T-helper 2 cell treated with Interferon-gamma antibody and Interleukin-4, amounts not matched to agents 100 ng/mL and 5 ng/mL, for 36 hours (primary cell): ENCODE results near the gene PLCB1. TPM values are rescaled to one million over a fixed set of nuclear protein-coding genes. Genes with fewer than 3 reads are reported as not detected.

Source experiments
- intact Hi-C: fragments of 100-400 bp; cut with micrococcal nuclease; formaldehyde crosslinking; loops from one replicate; pipeline ENCODE4 v1.15.1; 2023
- total RNA-seq: library from RNA; stranded (reverse); gene quantifications from 2 replicates; pipeline ENCODE4 v1.2.3, GENCODE V29; 2022

PLCB1 gene
- total RNA-seq, 1 donor from 2014 or later = 0.75 TPM

DNA sequence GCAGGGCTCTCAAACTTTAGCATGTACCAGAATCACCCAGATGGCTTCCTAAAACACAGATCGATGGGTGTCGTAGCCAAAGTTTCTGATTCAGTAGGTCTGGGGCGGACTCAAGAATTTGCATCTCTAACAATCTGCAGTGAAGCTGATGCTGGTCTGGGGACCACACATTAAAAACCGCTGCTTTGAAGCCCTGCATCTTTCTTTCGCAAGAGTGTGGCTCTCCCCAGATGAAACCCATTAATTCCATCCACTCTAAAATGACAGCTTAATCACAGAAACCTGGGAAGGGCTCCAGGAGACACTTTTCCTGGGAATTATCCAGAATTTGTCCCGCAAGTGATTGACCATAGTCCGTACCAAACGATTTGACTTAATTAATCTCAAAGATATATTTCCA, 617.0 kb downstream of the PLCB1 start:
- intact Hi-C loops = no loop called here

DNA sequence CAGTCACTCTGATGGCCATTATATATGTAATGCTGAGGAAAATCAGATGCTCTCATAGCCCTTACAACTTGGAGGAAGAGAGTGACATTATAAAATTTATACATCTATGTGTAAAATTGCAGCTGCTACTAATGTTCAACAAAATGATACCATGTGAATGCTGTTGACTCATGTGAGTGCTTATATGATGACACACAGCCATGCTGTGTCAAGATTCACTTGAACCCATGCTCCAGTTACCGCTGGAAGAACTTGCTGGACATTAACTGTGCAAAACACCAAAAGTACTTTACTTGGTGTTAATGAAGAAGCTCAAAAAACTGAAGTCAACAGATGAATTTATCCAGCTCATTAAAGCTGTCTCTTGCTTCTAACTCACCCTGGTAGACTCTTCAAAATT, 617.9 kb downstream of the PLCB1 start:
- intact Hi-C loops = no loop called here

DNA sequence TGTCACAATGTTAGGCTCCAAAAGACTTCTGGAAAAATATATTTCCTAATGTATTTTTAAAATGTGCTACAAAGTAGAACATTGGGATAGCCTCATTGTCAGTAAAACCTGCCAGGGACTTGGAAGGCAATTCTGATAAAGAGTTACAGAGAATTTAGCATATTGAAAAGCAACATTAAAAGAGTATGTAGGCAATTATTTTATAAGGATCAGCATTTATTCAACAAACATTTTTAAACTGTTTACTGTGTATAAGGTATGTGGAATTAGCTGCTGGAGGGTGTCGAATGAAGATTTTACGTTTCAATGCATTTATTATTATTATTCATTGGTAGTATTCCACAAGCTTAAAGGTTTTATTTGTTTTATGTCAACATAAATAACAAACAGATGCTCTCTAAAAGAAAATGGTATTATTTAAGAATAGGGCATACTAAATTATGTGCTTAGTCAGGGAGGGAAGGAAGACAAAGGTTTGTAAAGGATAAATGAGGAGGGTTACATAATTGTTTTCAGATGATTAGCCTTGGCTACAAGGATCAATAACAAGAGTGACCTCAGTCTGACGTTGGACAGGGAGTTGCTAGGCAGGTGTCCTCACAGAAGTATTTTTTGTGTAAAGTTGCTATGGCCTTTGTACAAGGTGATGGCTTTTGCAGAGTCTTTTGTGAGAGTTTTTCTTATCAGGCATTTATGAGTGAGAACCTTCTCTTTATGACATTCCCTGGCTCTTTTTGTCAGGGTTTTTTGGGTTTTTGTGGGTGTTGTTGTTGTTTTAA, 623.5 kb downstream of the PLCB1 start:
- intact Hi-C loops = no loop called here

DNA sequence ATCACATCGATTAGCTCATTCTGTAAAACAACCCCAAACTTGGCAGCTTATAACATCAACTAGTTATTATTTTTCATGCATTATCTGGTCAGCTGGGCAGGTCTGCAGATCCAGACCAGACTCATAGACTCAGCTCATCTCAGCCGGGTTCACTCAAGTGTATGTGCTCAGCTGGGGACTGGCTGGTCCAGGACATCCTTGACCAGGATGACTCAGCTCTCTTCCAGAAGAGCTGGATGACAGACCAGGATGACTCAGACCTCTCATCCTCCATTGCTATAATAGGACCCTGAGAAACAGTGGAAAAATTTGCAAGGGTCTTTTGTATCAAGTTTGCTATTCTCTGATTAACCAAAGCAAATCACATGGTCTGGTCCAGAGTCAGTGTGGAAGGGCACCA, 624.3 kb downstream of the PLCB1 start:
- intact Hi-C loops = no loop called here

DNA sequence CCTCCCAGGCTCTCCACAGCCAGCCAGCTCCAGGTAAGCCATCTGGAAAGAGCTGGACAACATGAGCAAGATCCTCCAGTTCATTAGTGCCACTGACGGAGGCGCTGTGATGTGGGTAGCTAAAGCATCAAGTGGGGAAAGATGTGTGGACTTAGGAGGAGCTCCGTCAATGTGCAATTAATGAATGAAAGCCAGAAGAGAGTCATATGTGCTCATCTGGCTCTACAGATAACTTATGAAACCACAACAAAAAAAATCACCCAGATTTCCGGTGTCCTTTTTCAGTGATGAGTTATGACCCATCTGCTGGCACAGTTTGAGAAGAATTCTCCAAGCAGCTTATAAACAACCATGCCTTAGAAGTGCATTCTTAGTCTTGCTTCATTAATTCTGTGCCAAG, 625.1 kb downstream of the PLCB1 start:
- intact Hi-C loops = no loop called here

DNA sequence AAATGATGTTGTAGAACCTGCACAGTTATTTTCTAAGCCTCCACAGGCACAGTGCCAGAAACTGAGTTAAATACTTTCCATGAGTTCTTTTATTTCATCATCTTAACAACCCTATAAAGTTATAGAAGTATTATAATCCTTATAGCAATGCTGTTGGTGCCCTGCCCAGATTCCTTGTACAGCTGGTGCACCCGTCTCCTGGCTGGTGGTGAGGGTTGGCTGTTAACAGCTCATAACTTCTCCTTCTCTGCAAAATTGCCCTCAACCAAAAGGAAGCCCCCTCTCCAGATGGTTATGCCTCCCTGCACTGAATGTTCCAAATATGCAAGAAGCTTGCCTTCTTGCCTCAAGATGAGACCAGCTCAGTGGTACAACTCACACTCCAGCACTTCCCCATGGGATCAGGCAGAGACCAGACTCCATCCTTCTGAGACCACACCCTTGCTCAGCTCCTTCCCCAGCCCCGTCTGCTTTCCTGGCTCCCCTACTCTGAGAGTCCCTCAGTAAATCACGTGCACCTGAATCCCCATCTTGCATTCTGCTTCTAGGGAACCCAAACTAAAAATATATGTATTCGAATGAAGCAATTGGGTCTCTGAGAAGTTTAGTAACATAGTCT, 632.4 kb downstream of the PLCB1 start:
- intact Hi-C loops = no loop called here

DNA sequence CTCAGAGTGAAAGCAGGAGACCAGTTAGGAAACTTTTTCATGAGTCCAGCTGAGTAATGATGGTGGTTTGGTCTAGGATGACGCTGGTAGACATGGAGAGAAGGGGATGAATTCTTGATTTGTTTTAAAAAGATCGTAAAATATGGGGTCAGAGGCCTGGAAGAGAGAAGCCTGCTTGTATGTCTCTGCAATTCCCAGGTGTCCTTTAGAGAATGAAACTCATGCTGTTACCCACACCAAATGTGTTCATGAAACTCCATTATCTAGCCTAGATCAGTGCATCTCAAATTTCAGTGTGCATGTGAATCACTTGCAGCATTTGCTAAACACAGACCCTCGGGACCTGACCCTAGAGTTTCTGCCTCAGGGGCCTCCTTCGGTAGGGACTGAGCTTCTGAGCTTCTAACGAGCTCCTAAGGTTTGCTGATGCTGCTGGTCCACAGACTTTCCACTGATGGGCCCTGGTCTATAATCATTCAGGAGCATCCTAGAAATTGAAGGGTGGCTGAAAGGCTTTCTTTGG, 634.9 kb downstream of the PLCB1 start:
- intact Hi-C loops = no loop called here

- intact Hi-C loops = no loop called here
Observed at GRCh38 chr20:8774412-8774811, 642.3 kb downstream of the PLCB1 start.

- intact Hi-C loops = no loop called here
Observed at GRCh38 chr20:8777911-8778310, 645.8 kb downstream of the PLCB1 start.

- intact Hi-C loops = no loop called here
Observed at GRCh38 chr20:8778387-8778786, 646.3 kb downstream of the PLCB1 start.

DNA sequence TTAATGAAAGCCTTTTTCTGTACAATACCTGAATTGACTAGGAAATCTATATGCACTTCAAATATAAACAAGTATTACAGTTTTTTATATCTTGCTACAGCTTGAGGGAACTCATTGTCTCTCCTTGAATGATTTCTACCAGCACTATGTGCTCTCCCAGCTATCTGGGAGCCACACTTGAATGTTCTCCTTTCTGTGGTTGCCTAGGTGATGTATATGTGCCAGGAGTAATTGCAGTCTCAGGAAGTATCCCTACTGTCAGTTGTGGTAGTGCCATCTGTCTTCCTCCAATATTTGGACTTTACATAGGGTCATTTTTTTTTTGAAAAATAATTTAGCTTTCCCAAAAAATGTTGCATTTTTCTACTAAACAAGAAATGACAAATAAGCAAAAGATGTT, 648.8 kb downstream of the PLCB1 start:
- intact Hi-C loops = no loop called here

DNA sequence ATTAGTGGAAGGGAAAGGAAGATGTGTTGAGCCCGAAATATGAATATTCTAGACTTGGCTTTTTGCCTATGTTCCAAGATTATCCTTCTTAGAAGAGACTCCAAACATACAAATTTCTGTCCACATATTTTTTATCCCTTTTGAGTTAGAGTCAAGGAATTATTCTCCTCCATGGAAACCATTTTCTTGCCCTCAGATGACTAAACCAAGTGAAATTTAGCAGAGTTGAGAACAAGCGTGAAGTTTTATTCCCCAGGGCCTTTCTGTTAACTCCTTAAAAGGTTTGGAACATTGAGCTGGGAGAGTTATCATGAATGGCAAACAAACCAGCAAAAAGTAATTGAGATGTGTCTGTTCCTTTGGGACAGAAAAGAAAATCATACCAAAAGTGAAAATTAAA, 650.7 kb downstream of the PLCB1 start:
- intact Hi-C loops = no loop called here

DNA sequence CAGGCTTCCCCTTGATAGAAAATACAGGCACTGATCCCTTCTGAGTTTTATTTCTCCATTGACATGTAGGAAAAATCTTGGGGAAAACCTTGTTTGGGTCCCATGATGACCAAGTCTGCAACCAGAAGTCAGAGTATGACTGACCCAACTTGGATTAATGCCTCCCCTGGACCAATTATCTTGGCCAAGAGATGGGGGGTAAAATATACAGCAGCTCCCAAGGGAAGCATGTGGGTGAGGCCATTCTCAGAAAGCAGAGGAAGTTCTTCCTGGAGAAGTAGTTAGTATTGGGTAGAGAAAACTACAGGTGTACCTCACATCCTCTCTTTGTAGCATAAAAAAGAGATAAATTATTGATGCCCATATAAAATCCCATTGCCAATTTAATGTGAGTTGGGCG, 651.7 kb downstream of the PLCB1 start:
- intact Hi-C loops = no loop called here

DNA sequence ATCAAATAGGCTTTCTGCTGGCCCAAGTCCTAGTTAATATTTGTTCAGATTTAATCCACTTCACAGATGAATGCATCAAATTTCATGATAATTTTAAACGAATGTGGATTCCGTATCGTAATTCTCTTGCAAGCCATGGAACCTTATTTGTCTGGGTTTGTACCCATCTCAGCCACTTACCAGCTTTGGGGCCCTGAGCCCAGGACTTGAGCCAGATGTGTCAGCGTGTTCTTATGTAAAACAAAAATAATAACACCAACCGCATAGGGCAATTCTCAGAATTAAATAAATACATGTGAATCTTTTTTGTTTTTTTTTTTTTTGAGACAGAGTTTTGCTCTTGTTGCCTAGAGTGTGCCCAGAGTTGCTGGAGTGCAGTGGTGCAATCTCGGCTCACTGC, 654.3 kb downstream of the PLCB1 start:
- intact Hi-C loops = no loop called here

DNA sequence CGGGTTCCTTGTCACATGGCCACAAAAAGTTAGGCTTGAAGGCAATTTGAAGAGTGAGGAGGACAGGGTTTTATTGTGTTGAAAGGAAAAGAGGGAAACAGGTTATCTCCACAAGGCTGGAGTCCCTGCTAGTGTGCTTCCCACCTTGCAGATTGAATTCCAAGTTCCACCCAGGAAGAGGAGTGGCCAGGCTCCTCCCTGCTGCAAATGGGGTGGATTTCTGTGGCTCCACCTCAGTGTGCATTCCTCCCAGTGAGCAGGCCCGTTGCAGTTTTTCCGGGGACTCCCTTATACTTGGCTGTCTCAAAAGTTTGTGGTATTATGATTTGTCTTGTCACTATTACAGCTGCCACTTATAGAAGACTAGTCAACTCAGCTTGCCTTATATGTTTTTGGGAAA, 655.0 kb downstream of the PLCB1 start:
- intact Hi-C loops = no loop called here

GRCh38 chr20:8788275-8788674, 656.2 kb downstream of the PLCB1 start:
- intact Hi-C loops = no loop called here

GRCh38 chr20:8788831-8789230, 656.8 kb downstream of the PLCB1 start:
- intact Hi-C loops = no loop called here

DNA sequence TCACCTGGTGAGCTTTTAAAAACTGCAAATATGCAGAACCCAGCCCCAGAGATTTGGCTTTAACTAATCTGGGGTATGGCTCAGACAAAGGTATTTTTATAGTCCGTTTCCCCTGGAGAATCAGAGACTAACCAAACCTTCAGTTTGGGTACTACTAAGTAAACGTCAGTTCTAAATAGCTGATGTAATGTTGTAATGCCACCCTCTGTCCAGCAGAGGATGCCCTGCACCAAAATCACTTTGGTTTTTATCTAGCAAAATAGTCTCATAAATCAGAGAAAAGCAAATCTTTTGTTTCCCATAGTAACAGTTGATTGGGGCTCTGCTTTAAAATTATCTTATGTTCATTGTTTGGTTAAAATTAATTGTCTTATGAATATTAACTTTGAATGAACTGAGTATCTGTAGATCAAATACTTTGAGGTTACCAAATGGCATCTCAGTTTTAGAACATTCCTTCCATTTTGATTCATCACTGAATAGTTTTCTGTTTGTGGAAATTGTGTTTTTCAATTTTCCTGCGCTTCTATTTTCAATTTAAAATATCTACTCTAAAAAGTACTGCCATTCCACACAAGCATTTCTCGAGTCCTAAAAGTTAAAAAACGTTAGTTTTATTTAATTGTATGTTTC, 658.5 kb downstream of the PLCB1 start:
- intact Hi-C loops = no loop called here

- intact Hi-C loops = no loop called here
Observed at GRCh38 chr20:8795404-8795803, 663.3 kb downstream of the PLCB1 start.

GRCh38 chr20:8796088-8796660, 664.1 kb downstream of the PLCB1 start:
- intact Hi-C loops = no loop called here

GRCh38 chr20:8798505-8798904, 666.4 kb downstream of the PLCB1 start:
- intact Hi-C loops = no loop called here

GRCh38 chr20:8800089-8800488, 668.0 kb downstream of the PLCB1 start:
- intact Hi-C loops = no loop called here
